SH-SY5Y (cell line): Measurements from ENCODE around the gene ATP6AP2.

Experiments used
- GATA2 ChIP-seq: IDR thresholded peaks from 2 replicates; pipeline ENCODE4 v1.6.1; 2011; ENCODE audit warnings: mild to moderate bottlenecking, low read depth, low read length
- GATA3 ChIP-seq: IDR thresholded peaks from 2 replicates; pipeline ENCODE4 v1.6.1; 2011; ENCODE audit warnings: low read depth, mild to moderate bottlenecking, low read length, moderate library complexity

DNA sequence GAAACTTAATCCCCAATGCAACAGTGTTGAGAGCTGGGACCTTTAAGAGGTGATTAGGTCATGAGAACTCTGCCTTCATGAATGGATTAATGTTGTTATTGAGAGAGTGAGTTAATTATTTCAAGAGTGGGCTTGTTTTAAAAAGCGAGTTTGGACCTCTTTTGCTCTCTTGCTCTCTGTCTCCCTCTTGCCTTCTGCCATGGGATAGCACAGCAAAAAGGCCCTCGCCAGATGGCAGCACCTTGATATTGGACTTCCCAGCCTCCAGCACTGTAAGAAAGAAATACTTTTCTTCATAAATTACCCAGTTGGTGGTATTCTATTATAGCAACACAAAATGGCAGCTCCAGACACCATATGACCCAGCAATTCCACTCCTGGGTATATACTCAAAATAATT lies 7.0 kb upstream of the ATP6AP2 start:
- no peak for TF ChIP-seq GATA3
- TF ChIP-seq GATA2: no peak
